ENCODE results near the gene SMCR8. TPM values are rescaled to one million over a fixed set of nuclear protein-coding genes. Genes with fewer than 3 reads are reported as not detected.

The SMCR8 gene
- total and polyA plus RNA-seq, 9 of the 15 experiments (the other 6 are each of a cell fraction or from before 2014, with no cell fraction given): 0.25 to 8.8 (median 4.9) TPM

DNA sequence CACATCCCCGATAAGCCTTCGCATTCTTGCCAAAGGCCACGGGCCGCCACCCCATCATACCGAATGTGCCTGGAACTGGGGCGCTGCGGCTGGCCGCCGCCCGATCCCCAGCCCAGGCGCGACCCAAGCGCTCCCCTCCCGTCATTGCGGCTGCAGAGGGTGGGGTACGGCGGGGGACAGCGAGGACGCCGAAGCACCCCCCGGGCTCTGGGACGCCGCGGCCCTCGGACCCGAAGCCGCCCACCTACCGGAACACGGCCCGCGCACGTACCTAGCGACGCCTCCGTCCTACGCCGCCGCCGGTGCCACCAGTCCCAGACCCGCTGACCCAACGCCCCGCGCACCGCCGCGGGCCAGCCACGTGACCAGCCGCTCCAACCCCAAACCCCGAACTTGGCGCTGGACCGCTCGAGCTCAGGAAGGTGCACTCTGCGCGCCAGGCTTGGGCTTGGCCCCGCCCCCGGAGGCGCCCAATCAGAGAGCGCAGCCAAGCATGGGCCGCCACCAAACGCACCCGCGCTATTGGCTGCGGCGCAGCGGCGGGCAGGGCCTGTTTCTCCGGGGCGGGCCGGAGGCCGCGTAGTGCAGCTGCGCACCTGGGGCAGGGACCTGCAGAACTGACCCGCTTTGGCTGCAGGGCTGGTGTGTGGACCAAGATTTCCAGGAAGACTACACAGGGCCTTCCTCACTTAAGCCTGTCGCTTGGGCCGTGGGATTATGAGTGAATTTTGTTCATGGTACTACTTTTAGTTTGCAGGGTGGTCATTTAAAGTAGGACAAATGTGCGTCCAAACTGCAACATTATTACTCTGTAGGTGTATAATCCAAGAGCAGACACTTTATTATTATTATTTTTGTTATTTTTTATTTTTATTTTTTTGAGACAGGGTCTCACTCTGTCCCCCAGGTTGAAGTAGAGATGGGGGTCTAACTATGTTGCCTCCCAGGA, 48.3 kb downstream of the SMCR8 start, which contains the start of gene SHMT1 (continued):
- TF ChIP-seq XRCC4 (IDR thresholded peaks at IDR 0.05; ENCODE audit: extremely low read depth, insufficient read depth, insufficient read length) (no peak), GATAD2A (IDR thresholded peaks at IDR 0.05) (no peak), OTX1 (CRISPR knock-in tag; IDR thresholded peaks at IDR 0.05) (no peak), FOXJ3 (CRISPR knock-in tag; IDR thresholded peaks at IDR 0.05) (no peak), PHF8 (IDR thresholded peaks at IDR 0.05; ENCODE audit: borderline replicate concordance, low read length) (peak; percentile 71; the same call in 1 of the 2 replicates), FUS (optimal IDR thresholded peaks at IDR 0.05; ENCODE audit: low read depth, low read length) (no peak), CBFA2T3 (IDR thresholded peaks at IDR 0.05) (no peak), NCOR1 (IDR thresholded peaks at IDR 0.05) (no peak), ZBTB1 (CRISPR knock-in tag; IDR thresholded peaks at IDR 0.05; ENCODE audit: borderline replicate concordance, low read depth) (no peak; the same call in 1 of the 2 replicates), CSDE1 (IDR thresholded peaks at IDR 0.05) (no peak), BMI1 (IDR thresholded peaks at IDR 0.05; ENCODE audit: low read length) (no peak), JUN (IDR thresholded peaks at IDR 0.05; ENCODE audit: borderline replicate concordance, low read depth, low read length) (no peak), JUN (CRISPR knock-in tag; IDR thresholded peaks at IDR 0.05; ENCODE audit: borderline replicate concordance) (no peak)
- TF ChIP-seq, protein P1, sequence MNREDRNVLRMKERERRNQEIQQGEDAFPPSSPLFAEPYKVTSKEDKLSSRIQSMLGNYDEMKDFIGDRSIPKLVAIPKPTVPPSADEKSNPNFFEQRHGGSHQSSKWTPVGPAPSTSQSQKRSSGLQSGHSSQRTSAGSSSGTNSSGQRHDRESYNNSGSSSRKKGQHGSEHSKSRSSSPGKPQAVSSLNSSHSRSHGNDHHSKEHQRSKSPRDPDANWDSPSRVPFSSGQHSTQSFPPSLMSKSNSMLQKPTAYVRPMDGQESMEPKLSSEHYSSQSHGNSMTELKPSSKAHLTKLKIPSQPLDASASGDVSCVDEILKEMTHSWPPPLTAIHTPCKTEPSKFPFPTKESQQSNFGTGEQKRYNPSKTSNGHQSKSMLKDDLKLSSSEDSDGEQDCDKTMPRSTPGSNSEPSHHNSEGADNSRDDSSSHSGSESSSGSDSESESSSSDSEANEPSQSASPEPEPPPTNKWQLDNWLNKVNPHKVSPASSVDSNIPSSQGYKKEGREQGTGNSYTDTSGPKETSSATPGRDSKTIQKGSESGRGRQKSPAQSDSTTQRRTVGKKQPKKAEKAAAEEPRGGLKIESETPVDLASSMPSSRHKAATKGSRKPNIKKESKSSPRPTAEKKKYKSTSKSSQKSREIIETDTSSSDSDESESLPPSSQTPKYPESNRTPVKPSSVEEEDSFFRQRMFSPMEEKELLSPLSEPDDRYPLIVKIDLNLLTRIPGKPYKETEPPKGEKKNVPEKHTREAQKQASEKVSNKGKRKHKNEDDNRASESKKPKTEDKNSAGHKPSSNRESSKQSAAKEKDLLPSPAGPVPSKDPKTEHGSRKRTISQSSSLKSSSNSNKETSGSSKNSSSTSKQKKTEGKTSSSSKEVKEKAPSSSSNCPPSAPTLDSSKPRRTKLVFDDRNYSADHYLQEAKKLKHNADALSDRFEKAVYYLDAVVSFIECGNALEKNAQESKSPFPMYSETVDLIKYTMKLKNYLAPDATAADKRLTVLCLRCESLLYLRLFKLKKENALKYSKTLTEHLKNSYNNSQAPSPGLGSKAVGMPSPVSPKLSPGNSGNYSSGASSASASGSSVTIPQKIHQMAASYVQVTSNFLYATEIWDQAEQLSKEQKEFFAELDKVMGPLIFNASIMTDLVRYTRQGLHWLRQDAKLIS (CRISPR knock-in tag; IDR thresholded peaks at IDR 0.05): no peak
- TF ChIP-seq, protein P2, sequence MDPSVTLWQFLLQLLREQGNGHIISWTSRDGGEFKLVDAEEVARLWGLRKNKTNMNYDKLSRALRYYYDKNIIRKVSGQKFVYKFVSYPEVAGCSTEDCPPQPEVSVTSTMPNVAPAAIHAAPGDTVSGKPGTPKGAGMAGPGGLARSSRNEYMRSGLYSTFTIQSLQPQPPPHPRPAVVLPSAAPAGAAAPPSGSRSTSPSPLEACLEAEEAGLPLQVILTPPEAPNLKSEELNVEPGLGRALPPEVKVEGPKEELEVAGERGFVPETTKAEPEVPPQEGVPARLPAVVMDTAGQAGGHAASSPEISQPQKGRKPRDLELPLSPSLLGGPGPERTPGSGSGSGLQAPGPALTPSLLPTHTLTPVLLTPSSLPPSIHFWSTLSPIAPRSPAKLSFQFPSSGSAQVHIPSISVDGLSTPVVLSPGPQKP (CRISPR knock-in tag; IDR thresholded peaks at IDR 0.05): no peak

All from K562 (cell line).